GM12872 (cell line): ENCODE results near the gene RALGPS2.

Experiments used
- CTCF ChIP-seq: IDR thresholded peaks from 3 replicates; pipeline ENCODE4 v1.5.1; 2011; ENCODE audit warnings: low read depth, mild to moderate bottlenecking, low read length, moderate library complexity; ENCODE audit not compliant: insufficient read depth

RALGPS2 gene

GRCh38 chr1:178969226-178969987 is 244.4 kb downstream of the RALGPS2 start:
- no peak for TF ChIP-seq CTCF

- no peak for TF ChIP-seq CTCF
These were observed 245.1 kb downstream of the RALGPS2 start for GRCh38 chr1:178970184-178970583.
